Effector memory CD4-positive, alpha-beta T cell (primary cell): Measurements from ENCODE around the gene ALS2.
"Not testable (repeated sequence)": the region's sequence is repeated elsewhere in the genome, so short reads cannot be mapped to it uniquely, and the experiment has no call there.

Experiments used
- DNase-seq, 3 donors: peaks; one replicate each; pipeline ENCODE4 v3.0.0-alpha.2; 2020
- H3K27ac ChIP-seq: 2 replicates; pipeline ENCODE4 v1.7.0; 2013; ENCODE audit warnings: mild to moderate bottlenecking, low read length, moderate library complexity; ENCODE audit not compliant: insufficient read depth, poor library complexity, severe bottlenecking
- H3K27me3 ChIP-seq: replicated peaks from 2 replicates; pipeline ENCODE4 v1.7.0; 2013; ENCODE audit warnings: mild to moderate bottlenecking, low read length; ENCODE audit not compliant: insufficient read depth, control insufficient read depth, poor library complexity, severe bottlenecking
- H3K36me3 ChIP-seq: 2 replicates; pipeline ENCODE4 v1.7.0; 2013; ENCODE audit warnings: mild to moderate bottlenecking, low read length, moderate library complexity; ENCODE audit not compliant: control insufficient read depth, insufficient read depth
- H3K4me1 ChIP-seq: 2 replicates; pipeline ENCODE4 v1.7.0; 2013; ENCODE audit warnings: low read length, mild to moderate bottlenecking; ENCODE audit not compliant: control insufficient read depth, insufficient read depth, poor library complexity, severe bottlenecking
- H3K4me3 ChIP-seq: 2 replicates; pipeline ENCODE4 v1.7.0; 2013; ENCODE audit warnings: low read length, low read depth, mild to moderate bottlenecking; ENCODE audit not compliant: insufficient read depth, poor library complexity, severe bottlenecking
- H3K9me3 ChIP-seq: 2 replicates; pipeline ENCODE4 v1.7.0; 2013; ENCODE audit warnings: mild to moderate bottlenecking, low read length, moderate library complexity; ENCODE audit not compliant: control insufficient read depth

The ALS2 gene

GRCh38 chr2:201809633-201810032, 28.9 kb upstream of the ALS2 start:
- H3K4me1 ChIP-seq: no peaks in the 10 kb centered on the region
- no peaks in the 10 kb centered on the region for H3K36me3 ChIP-seq
- no peak for DNase-seq
- H3K9me3 ChIP-seq: no peaks in the 10 kb centered on the region
- peaks cover 6% of the 10 kb centered on the region for H3K27me3 ChIP-seq
- H3K27ac ChIP-seq: no peak overlapping the region
- no peak overlapping the region for H3K4me3 ChIP-seq

GRCh38 chr2:201808027-201808426, 27.3 kb upstream of the ALS2 start:
- Histone ChIP-seq H3K9me3 (no peaks in the 10 kb centered on the region), H3K36me3 (no peaks in the 10 kb centered on the region), H3K27ac (no peak overlapping the region), H3K4me1 (no peaks in the 10 kb centered on the region), H3K4me3 (no peak overlapping the region), H3K27me3 (peaks cover 6% of the 10 kb centered on the region)
- no peak for DNase-seq

- H3K9me3 ChIP-seq: no peaks in the 10 kb centered on the region
- peaks cover 6% of the 10 kb centered on the region for H3K27me3 ChIP-seq
- no peak for DNase-seq
- no peak overlapping the region for H3K27ac ChIP-seq
- no peak overlapping the region for H3K4me3 ChIP-seq
- H3K36me3 ChIP-seq: no peaks in the 10 kb centered on the region
- no peaks in the 10 kb centered on the region for H3K4me1 ChIP-seq
Measured at GRCh38 chr2:201807452-201807999, 26.8 kb upstream of the ALS2 start.

- H3K36me3 ChIP-seq: no peaks in the 10 kb centered on the region
- DNase-seq: no peak
- peaks cover 7% of the 10 kb centered on the region for H3K27me3 ChIP-seq
- no peaks in the 10 kb centered on the region for H3K9me3 ChIP-seq
- no peaks in the 10 kb centered on the region for H3K4me1 ChIP-seq
- H3K4me3 ChIP-seq: no peak within 1 kb of the TSS
- no peak within 1 kb of the TSS for H3K27ac ChIP-seq
Measured at GRCh38 chr2:201806442-201807170, 25.9 kb upstream of the ALS2 start, which contains the start of gene CDK15. CDK15 (plus strand) TSS chr2:201806537; CDS start chr2:201806665, 128 bp downstream.

DNA sequence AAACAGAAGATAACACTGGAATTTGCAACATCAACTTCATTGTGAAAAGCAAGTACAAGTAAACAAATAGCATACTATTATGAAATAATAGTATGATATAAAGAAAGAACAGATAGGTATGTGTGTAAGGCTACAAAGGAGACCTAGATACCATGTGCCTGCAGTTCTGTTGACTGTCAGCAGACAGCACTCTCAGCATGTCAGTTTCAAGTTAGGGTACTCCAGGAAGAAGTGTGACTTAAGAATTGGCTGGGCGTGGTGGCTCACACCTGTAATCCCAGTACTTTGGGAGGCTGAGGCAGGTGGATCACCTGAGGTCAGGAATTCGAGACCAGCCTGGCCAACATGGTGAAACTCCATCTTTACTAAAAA, 18.2 kb upstream of the ALS2 start:
- H3K4me3 ChIP-seq, H3K27me3 ChIP-seq, H3K4me1 ChIP-seq, H3K9me3 ChIP-seq, H3K36me3 ChIP-seq, DNase-seq, H3K27ac ChIP-seq: not testable (repeated sequence)

GRCh38 chr2:201798252-201798913, 17.6 kb upstream of the ALS2 start:
- no peak for DNase-seq
- no peaks in the 10 kb centered on the region for H3K9me3 ChIP-seq
- H3K36me3 ChIP-seq: no peaks in the 10 kb centered on the region
- no peak overlapping the region for H3K27ac ChIP-seq
- no peak overlapping the region for H3K4me3 ChIP-seq
- no peaks in the 10 kb centered on the region for H3K4me1 ChIP-seq
- peaks cover 4% of the 10 kb centered on the region for H3K27me3 ChIP-seq

DNA sequence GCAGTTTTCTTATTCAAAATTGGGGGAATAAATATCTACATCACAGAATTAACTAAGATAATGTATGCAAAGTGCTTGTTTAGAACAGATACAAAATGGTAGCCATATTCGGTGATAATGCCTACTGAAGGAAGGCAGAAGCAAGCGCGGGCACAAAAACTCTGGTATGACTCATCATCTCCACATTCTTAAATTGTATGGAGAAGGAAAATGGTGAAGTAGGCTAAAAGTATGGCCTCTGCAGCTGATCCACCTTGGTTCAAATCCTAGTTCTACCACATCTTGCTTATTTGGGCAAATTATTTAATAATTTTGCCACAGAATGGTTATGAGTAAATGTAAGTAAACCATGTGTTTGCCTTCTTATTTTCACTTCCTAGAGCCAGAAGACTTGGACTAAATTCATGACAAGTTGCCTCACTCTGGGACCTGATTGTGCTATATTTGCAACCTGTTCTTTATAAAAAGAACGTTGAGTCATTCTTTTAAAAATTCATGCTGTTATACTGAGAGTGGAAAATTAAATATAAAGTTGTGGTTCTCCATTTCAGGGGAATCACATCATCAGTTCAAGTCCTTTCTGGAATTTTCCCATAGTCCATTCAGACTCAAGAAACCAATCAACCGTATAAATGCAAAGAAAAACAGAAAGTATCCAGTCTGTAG, 16.6 kb upstream of the ALS2 start:
- no peak for DNase-seq
- no peak overlapping the region for H3K27ac ChIP-seq

GRCh38 chr2:201796478-201796865, 15.7 kb upstream of the ALS2 start:
- H3K9me3 ChIP-seq: no peaks in the 10 kb centered on the region
- peaks cover 1% of the 10 kb centered on the region for H3K27me3 ChIP-seq
- no peaks in the 10 kb centered on the region for H3K4me1 ChIP-seq
- DNase-seq: no peak
- no peaks in the 10 kb centered on the region for H3K36me3 ChIP-seq
- no peak overlapping the region for H3K27ac ChIP-seq
- no peak overlapping the region for H3K4me3 ChIP-seq

More for the DNA sequence above, 16.6 kb upstream of the ALS2 start:
- H3K36me3 ChIP-seq: no peaks in the 10 kb centered on the region
- no peak overlapping the region for H3K4me3 ChIP-seq
- peaks cover 4% of the 10 kb centered on the region for H3K27me3 ChIP-seq
- no peaks in the 10 kb centered on the region for H3K4me1 ChIP-seq
- no peaks in the 10 kb centered on the region for H3K9me3 ChIP-seq

GRCh38 chr2:201795607-201796477, 15.1 kb upstream of the ALS2 start:
- no peak for DNase-seq
- Histone ChIP-seq H3K36me3 (no peaks in the 10 kb centered on the region), H3K4me3 (no peak overlapping the region), H3K27ac (no peak overlapping the region), H3K9me3 (no peaks in the 10 kb centered on the region), H3K4me1 (no peaks in the 10 kb centered on the region), H3K27me3 (no peaks in the 10 kb centered on the region)
